ENCODE data around the gene SFRP2.

Gene SFRP2

DNA sequence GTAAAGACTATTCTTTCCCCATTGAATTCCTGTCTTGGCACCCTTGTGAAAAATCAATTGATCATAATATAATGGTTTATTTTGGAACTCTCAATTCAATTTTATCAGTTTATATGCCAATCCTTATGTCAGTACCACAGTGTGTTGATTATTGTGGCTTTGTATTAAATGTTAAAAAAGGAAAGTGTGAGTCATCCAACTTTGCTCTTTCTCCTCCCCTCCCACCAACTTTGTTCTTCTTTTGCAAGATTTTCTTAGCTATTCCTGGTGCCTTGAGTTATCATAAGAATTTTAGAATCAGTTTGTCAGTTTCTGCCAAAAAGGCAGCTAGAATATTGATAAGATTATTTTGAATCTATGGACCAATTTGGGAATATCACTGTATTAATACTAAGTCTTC, 17.8 kb downstream of the SFRP2 start:
- DNase-seq (ENCODE audit: low read depth in 2 of 2) = no peak

- no peak for DNase-seq (ENCODE audit: low read depth in 2 of 2)
Measured at GRCh38 chr4:153766758-153767157, 22.1 kb downstream of the SFRP2 start.

- DNase-seq (ENCODE audit: low read depth in 2 of 2) = no peak
Measured at GRCh38 chr4:153765894-153766293, 23.0 kb downstream of the SFRP2 start.

DNA sequence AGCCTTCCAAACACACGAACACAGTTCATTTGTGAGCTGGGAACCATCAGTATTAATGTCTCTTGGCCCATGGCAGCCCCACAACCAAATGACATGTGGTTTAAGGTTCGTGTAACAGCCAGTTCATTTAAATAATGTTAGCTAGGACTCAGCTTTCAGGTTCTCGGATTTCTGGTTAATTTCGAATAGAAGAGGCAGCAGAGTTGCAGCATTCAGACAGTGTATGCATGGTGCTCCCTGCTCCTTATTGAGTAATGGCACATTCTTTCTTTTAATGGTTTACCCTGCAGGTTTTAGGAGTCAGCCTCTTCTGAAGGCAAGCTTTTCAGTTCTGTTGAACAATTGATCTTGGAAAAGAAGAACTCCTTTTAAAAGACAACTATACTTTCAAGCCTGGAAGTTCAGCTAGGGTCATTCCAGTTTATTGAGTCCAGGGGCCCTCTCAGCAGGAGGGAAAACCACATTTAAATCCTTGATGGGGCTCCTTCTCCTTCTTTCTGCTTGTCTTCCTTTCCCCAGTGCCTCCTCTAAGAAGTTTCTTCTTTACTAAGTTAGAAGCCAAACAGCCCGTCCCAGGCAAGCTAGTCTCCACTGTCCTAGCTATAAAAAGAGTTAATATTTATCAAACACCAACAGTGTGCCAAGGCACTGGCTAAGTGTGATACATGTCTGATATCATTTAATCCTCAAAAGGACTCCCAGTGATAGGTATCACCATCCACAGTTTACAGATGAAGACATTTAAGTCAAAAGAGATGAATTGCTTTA, 24.1 kb downstream of the SFRP2 start:
- DNase-seq (ENCODE audit: low read depth in 2 of 2) = no peak

- peak in 1 of 2 donors; percentile 6 for DNase-seq (ENCODE audit: low read depth in 2 of 2)
Measured at GRCh38 chr4:153763404-153763803, 25.5 kb downstream of the SFRP2 start.

- DNase-seq (ENCODE audit: low read depth in 2 of 2) = peak; percentile 8 to 20
Measured at GRCh38 chr4:153759407-153760316, 29.2 kb downstream of the SFRP2 start, which contains the start of gene RNF175. TSS of gene RNF175 (minus strand) at chr4:153760024. CDS start at chr4:153759862, 162 bp downstream.

GRCh38 chr4:153758688-153759406, 30.0 kb downstream of the SFRP2 start:
- no peak for DNase-seq (ENCODE audit: low read depth in 2 of 2)

- no peak for DNase-seq (ENCODE audit: low read depth in 2 of 2)
Measured at GRCh38 chr4:153758136-153758535, 30.7 kb downstream of the SFRP2 start.

- DNase-seq (ENCODE audit: low read depth in 2 of 2) = no peak
Measured at GRCh38 chr4:153757407-153757806, 31.5 kb downstream of the SFRP2 start.

GRCh38 chr4:153755186-153755585, 33.7 kb downstream of the SFRP2 start:
- DNase-seq (ENCODE audit: low read depth in 2 of 2) = no peak

GRCh38 chr4:153750197-153750817, 38.6 kb downstream of the SFRP2 start:
- DNase-seq (ENCODE audit: low read depth in 2 of 2) = peak; percentile 56 to 60

DNA sequence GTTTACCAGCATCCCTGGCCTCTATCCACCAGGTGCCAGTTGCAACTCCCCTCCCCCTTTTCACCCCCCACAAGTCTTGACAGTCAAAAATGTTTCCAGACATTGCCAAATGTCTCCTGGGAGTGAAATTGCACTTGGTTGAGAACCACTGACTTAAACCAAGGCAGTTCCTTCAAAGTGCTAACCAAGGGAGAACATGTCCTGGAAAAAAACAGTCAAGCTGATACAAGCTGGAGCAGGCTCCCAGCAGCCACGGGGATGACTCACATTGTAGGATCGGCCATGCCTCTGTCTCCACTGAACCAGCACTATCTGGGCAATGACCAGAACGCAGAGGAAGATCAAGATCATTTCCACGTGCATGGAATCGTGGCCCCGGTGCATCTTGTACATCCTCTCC, 40.5 kb downstream of the SFRP2 start:
- no peak for DNase-seq (ENCODE audit: low read depth in 2 of 2)

GRCh38 chr4:153747406-153747955, 41.4 kb downstream of the SFRP2 start:
- no peak for DNase-seq (ENCODE audit: low read depth in 2 of 2)

DNA sequence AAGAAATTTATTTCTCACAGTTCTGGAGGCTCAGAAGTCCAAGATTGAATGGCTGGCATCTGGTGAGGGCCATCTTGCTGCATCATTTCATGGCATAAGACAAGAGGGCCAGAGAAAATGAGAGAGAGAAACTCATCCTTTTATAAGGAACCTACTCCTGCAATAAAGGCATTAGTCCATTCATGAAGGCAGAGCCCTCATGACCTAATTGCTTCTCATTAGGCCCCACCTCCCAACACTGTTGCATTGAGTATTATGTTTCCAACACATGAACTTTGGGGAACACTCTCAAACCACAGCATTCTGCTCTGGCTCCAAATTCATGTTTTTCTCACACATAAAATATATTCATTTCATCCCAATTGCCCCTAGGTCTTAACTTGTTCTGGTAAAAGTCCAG, 43.2 kb downstream of the SFRP2 start:
- no peak for DNase-seq (ENCODE audit: low read depth in 2 of 2)

GRCh38 chr4:153741541-153741940, 47.3 kb downstream of the SFRP2 start:
- no peak for DNase-seq (ENCODE audit: low read depth in 2 of 2)

- no peak for DNase-seq (ENCODE audit: low read depth in 2 of 2)
Measured at GRCh38 chr4:153735906-153736461, 52.9 kb downstream of the SFRP2 start.

GRCh38 chr4:153733751-153734448, 55.0 kb downstream of the SFRP2 start:
- DNase-seq (ENCODE audit: low read depth in 2 of 2) = no peak

DNA sequence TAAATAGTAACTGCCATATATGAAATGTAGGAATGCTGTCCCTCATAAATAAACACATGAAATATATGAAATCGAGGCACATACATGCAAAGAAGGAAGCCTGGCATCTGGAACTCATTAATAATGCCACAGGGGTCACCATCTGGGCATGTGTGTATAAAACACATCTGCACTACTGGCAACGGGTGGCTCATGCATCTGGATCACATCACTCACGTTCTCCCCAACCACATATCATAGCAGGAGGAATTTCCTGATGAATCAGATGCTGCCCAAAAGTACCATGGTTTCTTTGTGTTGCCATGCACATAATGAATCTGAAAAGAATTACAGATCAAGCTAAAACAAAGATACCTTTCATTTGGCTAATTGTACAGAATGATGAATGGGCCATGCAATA, 57.6 kb downstream of the SFRP2 start:
- DNase-seq (ENCODE audit: low read depth in 2 of 2) = no peak
